Astrocyte (in vitro differentiated cells and primary cell): ENCODE results near the gene MRPS11. TPM values are rescaled to one million over a fixed set of nuclear protein-coding genes. Genes with fewer than 3 reads are reported as not detected.
A peak's percentile ranks its signal among the peaks of the same experiment; 100 is the strongest.
"Not testable (repeated sequence)": the region's sequence is repeated elsewhere in the genome, so short reads cannot be mapped to it uniquely, and the experiment has no call there.

Experiments used
- DNase-seq: peaks from one replicate; pipeline ENCODE4 v3.0.0-alpha.2; 2010; ENCODE audit warnings: low read depth
- FAIRE-seq: peaks from 2 replicates; lab custom pipeline; 2011; peaks lifted over from hg19 to GRCh38; lab: Jason Lieb, UNC
- H2AFZ ChIP-seq: 2 replicates; pipeline ENCODE4 v1.6.0; 2012; ENCODE audit warnings: low read depth, low read length, inconsistent platforms
- H3K27ac ChIP-seq: 2 replicates; pipeline ENCODE4 v1.5.1; 2011; ENCODE audit warnings: low read depth, low read length, inconsistent platforms
- H3K27me3 ChIP-seq: 2 replicates; pipeline ENCODE4 v1.6.0; 2011; ENCODE audit warnings: low read length, inconsistent platforms; ENCODE audit not compliant: insufficient read depth
- H3K36me3 ChIP-seq: 2 replicates; pipeline ENCODE4 v1.5.1; 2011; ENCODE audit warnings: low read length, inconsistent platforms; ENCODE audit not compliant: insufficient read depth
- H3K4me1 ChIP-seq: 2 replicates; pipeline ENCODE4 v1.5.1; 2011; ENCODE audit warnings: low read length, inconsistent platforms; ENCODE audit not compliant: insufficient read depth
- H3K4me2 ChIP-seq: 2 replicates; pipeline ENCODE4 v1.6.0; 2012; ENCODE audit warnings: low read length, inconsistent platforms
- H3K4me3 ChIP-seq: 2 replicates; pipeline ENCODE4 v1.5.1; 2011; ENCODE audit warnings: low read depth, mild to moderate bottlenecking, low read length, inconsistent platforms; ENCODE audit not compliant: insufficient read depth
- H3K79me2 ChIP-seq: 2 replicates; pipeline ENCODE4 v1.6.0; 2012; ENCODE audit warnings: mild to moderate bottlenecking, low read length, inconsistent platforms; ENCODE audit not compliant: insufficient read depth
- H3K9ac ChIP-seq: 2 replicates; pipeline ENCODE4 v1.6.0; 2012; ENCODE audit warnings: mild to moderate bottlenecking, low read length, inconsistent platforms
- H3K9me3 ChIP-seq: 2 replicates; pipeline ENCODE4 v1.5.1; 2012; ENCODE audit warnings: low read depth, mild to moderate bottlenecking, low read length, inconsistent platforms; ENCODE audit not compliant: insufficient read depth
- H4K20me1 ChIP-seq: 2 replicates; pipeline ENCODE4 v1.6.0; 2012; ENCODE audit warnings: low read length, inconsistent platforms; ENCODE audit not compliant: insufficient read depth
- H3K27ac Mint-ChIP-seq: one replicate; pipeline ENCODE4 v1.8.0; 2021; ENCODE audit warnings: mild to moderate bottlenecking, mixed read lengths; ENCODE audit not compliant: unreplicated experiment
- H3K27me3 Mint-ChIP-seq: one replicate; pipeline ENCODE4 v1.8.0; 2021; ENCODE audit warnings: low read depth, mixed read lengths; ENCODE audit not compliant: unreplicated experiment
- H3K36me3 Mint-ChIP-seq: one replicate; pipeline ENCODE4 v1.8.0; 2021; ENCODE audit warnings: low read depth, mixed read lengths; ENCODE audit not compliant: unreplicated experiment
- H3K4me1 Mint-ChIP-seq: one replicate; pipeline ENCODE4 v1.8.0; 2021; ENCODE audit warnings: low read depth, mixed read lengths; ENCODE audit not compliant: unreplicated experiment
- H3K4me3 Mint-ChIP-seq: one replicate; pipeline ENCODE4 v1.8.0; 2021; ENCODE audit warnings: mild to moderate bottlenecking, moderate library complexity, mixed read lengths; ENCODE audit not compliant: unreplicated experiment
- H3K9me3 Mint-ChIP-seq: one replicate; pipeline ENCODE4 v1.8.0; 2021; ENCODE audit warnings: mild to moderate bottlenecking, mixed read lengths; ENCODE audit not compliant: unreplicated experiment
- CTCF ChIP-seq: IDR thresholded peaks from 2 replicates; pipeline ENCODE4 v1.5.1; 2011; ENCODE audit warnings: low read depth, mild to moderate bottlenecking, inconsistent platforms, low read length, moderate library complexity; ENCODE audit not compliant: insufficient read depth
- EZH2 ChIP-seq: IDR thresholded peaks from 2 replicates; pipeline ENCODE4 v1.6.1; 2012; ENCODE audit warnings: mild to moderate bottlenecking, low read length, inconsistent platforms; ENCODE audit not compliant: insufficient read depth
- total RNA-seq: library from RNA; stranded (reverse); gene quantifications from 2 replicates; pipeline ENCODE4 v1.2.1, GENCODE V29; 2021

MRPS11 gene
- total RNA-seq, 1 donor from 2014 or later: 50.7 TPM

DNA sequence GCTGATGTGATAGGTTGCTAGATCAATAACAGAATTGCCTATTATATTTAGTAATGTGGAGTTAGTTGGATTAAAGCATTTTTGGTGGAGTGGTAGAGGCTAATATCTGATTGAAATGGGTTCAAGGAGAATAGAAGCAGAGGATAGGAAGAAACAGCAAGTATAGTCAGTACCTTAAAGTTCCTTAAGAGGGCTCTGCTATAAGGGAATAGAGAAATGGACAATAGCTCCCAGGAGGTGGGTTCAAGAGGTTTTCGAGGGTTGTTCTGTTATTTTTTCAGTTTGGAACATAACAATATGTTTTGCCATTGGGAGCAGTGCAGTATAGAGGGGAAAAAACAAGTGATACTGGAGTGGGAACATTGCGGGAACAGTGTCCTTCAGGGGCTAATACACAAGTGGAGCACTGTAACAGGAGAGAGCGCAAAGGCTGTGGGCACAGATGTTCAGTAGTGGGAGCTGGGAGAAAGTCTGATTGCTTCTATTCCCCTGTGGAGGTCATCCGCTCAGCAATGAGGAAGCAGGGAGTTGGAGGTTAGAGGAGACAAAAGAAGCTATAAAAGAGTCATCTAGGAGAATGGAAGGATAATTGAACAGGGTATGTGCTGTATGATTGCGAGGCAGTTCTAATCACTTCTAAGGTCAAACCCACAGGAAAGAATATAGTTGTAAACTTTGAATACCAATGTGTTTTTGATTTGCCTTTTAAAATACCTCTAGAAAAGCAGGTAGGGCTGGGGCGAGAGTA, 3.3 kb downstream of the MRPS11 start:
- Histone ChIP-seq H3K4me3 (no peak overlapping the region), H3K4me1 (peaks cover 14% of the 10 kb centered on the region), H3K79me2 (peaks cover 45% of the 10 kb centered on the region), H3K4me2 (no peak overlapping the region), H3K27ac (no peak overlapping the region), H3K27me3 (no peaks in the 10 kb centered on the region), H2AFZ (no peak overlapping the region), H3K9me3 (no peaks in the 10 kb centered on the region), H3K36me3 (peaks cover 4% of the 10 kb centered on the region), H4K20me1 (peaks cover 3% of the 10 kb centered on the region), H3K9ac (no peak overlapping the region)
- H3K4me1 Mint-ChIP-seq: peaks cover 8% of the 10 kb centered on the region
- no peaks in the 10 kb centered on the region for H3K27me3 Mint-ChIP-seq
- TF ChIP-seq CTCF (peak; percentile 6), EZH2 (no peak)
- no peak for FAIRE-seq
- H3K36me3 Mint-ChIP-seq: peaks cover 2% of the 10 kb centered on the region
- DNase-seq: no peak
- H3K4me3 Mint-ChIP-seq: no peak overlapping the region
- H3K9me3 Mint-ChIP-seq: no peaks in the 10 kb centered on the region
- no peak overlapping the region for H3K27ac Mint-ChIP-seq

GRCh38 chr15:88472225-88472624, 4.7 kb downstream of the MRPS11 start:
- Histone ChIP-seq H3K79me2 (peaks cover 31% of the 10 kb centered on the region), H2AFZ (no peak overlapping the region), H3K4me3 (no peak overlapping the region), H3K4me2 (no peak overlapping the region), H3K9me3 (no peaks in the 10 kb centered on the region), H3K9ac (no peak overlapping the region), H4K20me1 (peaks cover 9% of the 10 kb centered on the region), H3K36me3 (peaks cover 4% of the 10 kb centered on the region), H3K27ac (no peak overlapping the region), H3K27me3 (no peaks in the 10 kb centered on the region), H3K4me1 (peaks cover 7% of the 10 kb centered on the region)
- Mint-ChIP-seq H3K4me1 (peaks cover 4% of the 10 kb centered on the region), H3K27ac (no peak overlapping the region), H3K4me3 (no peak overlapping the region), H3K27me3 (no peaks in the 10 kb centered on the region), H3K9me3 (no peaks in the 10 kb centered on the region), H3K36me3 (peaks cover 5% of the 10 kb centered on the region)
- TF ChIP-seq CTCF: no peak
- no peak for TF ChIP-seq EZH2
- DNase-seq (no peak), FAIRE-seq (no peak)

- peaks cover 15% of the 10 kb centered on the region for H4K20me1 ChIP-seq
- H3K4me3 Mint-ChIP-seq: not testable (repeated sequence)
Observed at GRCh38 chr15:88473661-88474293, 6.3 kb downstream of the MRPS11 start.

More at GRCh38 chr15:88473661-88474293, 6.3 kb downstream of the MRPS11 start:
- H3K27ac ChIP-seq, DNase-seq, H3K27ac Mint-ChIP-seq, H2AFZ ChIP-seq, H3K9ac ChIP-seq, H3K4me1 ChIP-seq, H3K4me2 ChIP-seq, H3K4me1 Mint-ChIP-seq, H3K27me3 Mint-ChIP-seq, H3K36me3 Mint-ChIP-seq, H3K4me3 ChIP-seq, FAIRE-seq, H3K9me3 Mint-ChIP-seq, H3K27me3 ChIP-seq, H3K9me3 ChIP-seq: not testable (repeated sequence)
- H3K36me3 ChIP-seq: peaks cover 11% of the 10 kb centered on the region
- H3K79me2 ChIP-seq: peaks cover 18% of the 10 kb centered on the region
